Neural crest cell (in vitro differentiated cells): ENCODE measurements around the gene KCNIP1. TPM values are rescaled to one million over a fixed set of nuclear protein-coding genes. Genes with fewer than 3 reads are reported as not detected.

Experiments
- DNase-seq: peaks from one replicate; pipeline ENCODE4 v3.0.0; 2021; ENCODE audit warnings: low read depth, mixed read lengths, low spot score
- H3K27ac Mint-ChIP-seq: one replicate; pipeline ENCODE4 v1.8.0; 2021; ENCODE audit warnings: mild to moderate bottlenecking, mixed read lengths; ENCODE audit not compliant: unreplicated experiment
- H3K27me3 Mint-ChIP-seq: 2 replicates; pipeline ENCODE4 v1.8.0; 2021; ENCODE audit warnings: low read depth, mild to moderate bottlenecking, mixed read lengths
- H3K36me3 Mint-ChIP-seq: 2 replicates; pipeline ENCODE4 v1.8.0; 2021; ENCODE audit warnings: low read depth, mild to moderate bottlenecking, mixed read lengths
- H3K4me1 Mint-ChIP-seq: 2 replicates; pipeline ENCODE4 v1.8.0; 2021; ENCODE audit warnings: mixed read lengths
- H3K4me3 Mint-ChIP-seq: one replicate; pipeline ENCODE4 v1.8.0; 2021; ENCODE audit warnings: mild to moderate bottlenecking, mixed read lengths
- H3K9me3 Mint-ChIP-seq: 2 replicates; pipeline ENCODE4 v1.8.0; 2021; ENCODE audit warnings: mixed read lengths
- total RNA-seq: library from RNA; stranded (reverse); gene quantifications from 2 replicates; pipeline ENCODE4 v1.2.1, GENCODE V29; 2021
- TF ChIP-seq, protein P1 (sequence below): fragments of 200-600 bp; sonication (generic); conservative IDR thresholded peaks from 2 replicates; pipeline ENCODE4 v1.5.0; 2021; ENCODE audit warnings: antibody characterized with exemption, mild to moderate bottlenecking

KCNIP1 gene
- total RNA-seq, 1 donor from 2014 or later, result 0.96 TPM

DNA sequence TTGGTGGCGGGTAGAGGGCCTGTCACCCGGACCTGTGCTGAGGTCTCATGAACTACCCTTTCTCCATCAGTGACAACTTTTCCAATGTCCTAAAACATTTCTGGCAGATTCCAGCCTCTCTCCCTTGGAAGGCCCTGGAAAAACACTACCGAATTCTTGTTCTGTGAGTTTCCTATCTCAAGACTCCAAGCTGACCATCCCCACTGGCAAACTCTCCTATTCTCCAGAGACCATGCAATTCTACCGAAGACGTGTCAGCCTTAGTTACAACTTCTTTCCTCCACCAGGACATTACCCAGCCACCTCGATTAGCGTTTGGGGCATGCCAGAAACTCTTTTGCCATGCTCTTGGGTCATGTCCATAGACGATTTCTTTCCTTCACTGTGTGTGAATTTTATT is 252.9 kb downstream of the KCNIP1 start:
- TF ChIP-seq, protein P1, sequence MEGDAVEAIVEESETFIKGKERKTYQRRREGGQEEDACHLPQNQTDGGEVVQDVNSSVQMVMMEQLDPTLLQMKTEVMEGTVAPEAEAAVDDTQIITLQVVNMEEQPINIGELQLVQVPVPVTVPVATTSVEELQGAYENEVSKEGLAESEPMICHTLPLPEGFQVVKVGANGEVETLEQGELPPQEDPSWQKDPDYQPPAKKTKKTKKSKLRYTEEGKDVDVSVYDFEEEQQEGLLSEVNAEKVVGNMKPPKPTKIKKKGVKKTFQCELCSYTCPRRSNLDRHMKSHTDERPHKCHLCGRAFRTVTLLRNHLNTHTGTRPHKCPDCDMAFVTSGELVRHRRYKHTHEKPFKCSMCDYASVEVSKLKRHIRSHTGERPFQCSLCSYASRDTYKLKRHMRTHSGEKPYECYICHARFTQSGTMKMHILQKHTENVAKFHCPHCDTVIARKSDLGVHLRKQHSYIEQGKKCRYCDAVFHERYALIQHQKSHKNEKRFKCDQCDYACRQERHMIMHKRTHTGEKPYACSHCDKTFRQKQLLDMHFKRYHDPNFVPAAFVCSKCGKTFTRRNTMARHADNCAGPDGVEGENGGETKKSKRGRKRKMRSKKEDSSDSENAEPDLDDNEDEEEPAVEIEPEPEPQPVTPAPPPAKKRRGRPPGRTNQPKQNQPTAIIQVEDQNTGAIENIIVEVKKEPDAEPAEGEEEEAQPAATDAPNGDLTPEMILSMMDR, result no peak
- Mint-ChIP-seq H3K27ac (no peak overlapping the region), H3K9me3 (no peaks in the 10 kb centered on the region), H3K36me3 (no peaks in the 10 kb centered on the region), H3K4me3 (no peak overlapping the region), H3K4me1 (peaks cover 5% of the 10 kb centered on the region), H3K27me3 (peaks cover 6% of the 10 kb centered on the region)
- DNase-seq, result no peak

DNA sequence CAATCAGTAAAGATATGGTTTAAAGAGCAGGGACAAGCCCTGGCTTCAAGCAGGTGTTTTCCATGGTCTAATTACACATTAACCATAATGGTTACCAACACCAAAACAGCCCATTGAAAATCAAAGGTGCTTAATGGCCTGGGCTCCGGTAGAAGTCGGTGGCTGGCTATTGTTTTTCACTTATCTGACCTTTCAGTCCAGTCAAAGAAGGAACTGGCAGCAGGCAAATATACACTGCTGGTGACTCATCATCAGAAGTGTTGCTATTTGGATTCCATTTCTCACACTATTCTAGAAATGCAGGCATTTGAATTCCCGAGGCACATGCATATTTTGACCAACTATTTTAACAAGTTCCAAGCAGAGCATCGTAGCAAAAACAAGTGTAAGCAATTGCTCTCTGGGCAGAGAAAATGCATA is 253.4 kb downstream of the KCNIP1 start:
- no peak overlapping the region for H3K4me3 Mint-ChIP-seq
- H3K36me3 Mint-ChIP-seq, result no peaks in the 10 kb centered on the region
- H3K9me3 Mint-ChIP-seq, result no peaks in the 10 kb centered on the region
- peaks cover 5% of the 10 kb centered on the region for H3K4me1 Mint-ChIP-seq
- TF ChIP-seq, protein P1, result no peak
- no peak for DNase-seq
- no peak overlapping the region for H3K27ac Mint-ChIP-seq
- H3K27me3 Mint-ChIP-seq, result peaks cover 9% of the 10 kb centered on the region

DNA sequence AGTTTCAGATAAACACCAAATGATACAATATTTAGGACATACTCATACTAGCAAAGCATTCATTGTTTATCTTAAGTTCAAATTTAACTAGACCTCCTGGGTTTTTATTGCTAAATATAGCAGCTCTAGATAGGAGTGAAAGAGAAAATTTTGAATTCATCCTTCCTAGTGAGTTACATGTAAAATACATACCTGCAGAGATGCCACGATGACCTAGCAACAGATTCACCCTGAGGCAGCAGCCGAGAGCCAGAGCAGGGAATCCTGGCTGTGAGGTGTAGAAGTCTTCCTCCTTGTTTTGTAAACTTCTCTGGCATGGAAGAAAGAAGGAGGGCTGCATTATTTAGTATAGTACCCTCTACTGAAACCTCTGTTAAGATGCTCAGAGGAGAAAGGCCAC is 253.8 kb downstream of the KCNIP1 start:
- Mint-ChIP-seq H3K4me3 (no peak overlapping the region), H3K27ac (no peak overlapping the region), H3K9me3 (no peaks in the 10 kb centered on the region), H3K36me3 (no peaks in the 10 kb centered on the region), H3K27me3 (peaks cover 8% of the 10 kb centered on the region), H3K4me1 (peaks cover 3% of the 10 kb centered on the region)
- TF ChIP-seq, protein P1, result no peak
- DNase-seq, result no peak

DNA sequence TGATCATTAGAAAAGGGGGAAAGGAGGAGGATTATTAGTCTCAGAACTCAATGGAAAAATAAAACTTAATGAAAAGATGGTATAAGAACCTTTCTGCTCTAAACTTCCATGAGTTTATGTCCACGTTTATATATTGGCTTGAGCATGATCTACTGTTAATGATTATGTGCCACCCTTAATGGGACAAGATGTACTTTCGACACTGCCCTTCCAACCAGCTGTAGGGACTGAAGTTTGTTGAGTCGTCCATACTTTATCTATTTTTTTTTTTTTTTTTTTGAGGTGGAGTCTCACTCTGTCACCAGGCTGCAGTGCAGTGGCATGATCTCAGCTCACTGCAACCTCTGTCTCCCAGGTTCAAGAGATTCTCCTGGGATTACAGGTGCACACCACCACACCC is 254.7 kb downstream of the KCNIP1 start:
- no peaks in the 10 kb centered on the region for H3K36me3 Mint-ChIP-seq
- no peaks in the 10 kb centered on the region for H3K4me1 Mint-ChIP-seq
- H3K27me3 Mint-ChIP-seq, result peaks cover 7% of the 10 kb centered on the region
- H3K4me3 Mint-ChIP-seq, result no peak overlapping the region
- no peaks in the 10 kb centered on the region for H3K9me3 Mint-ChIP-seq
- no peak for DNase-seq
- no peak overlapping the region for H3K27ac Mint-ChIP-seq
- TF ChIP-seq, protein P1, result no peak

DNA sequence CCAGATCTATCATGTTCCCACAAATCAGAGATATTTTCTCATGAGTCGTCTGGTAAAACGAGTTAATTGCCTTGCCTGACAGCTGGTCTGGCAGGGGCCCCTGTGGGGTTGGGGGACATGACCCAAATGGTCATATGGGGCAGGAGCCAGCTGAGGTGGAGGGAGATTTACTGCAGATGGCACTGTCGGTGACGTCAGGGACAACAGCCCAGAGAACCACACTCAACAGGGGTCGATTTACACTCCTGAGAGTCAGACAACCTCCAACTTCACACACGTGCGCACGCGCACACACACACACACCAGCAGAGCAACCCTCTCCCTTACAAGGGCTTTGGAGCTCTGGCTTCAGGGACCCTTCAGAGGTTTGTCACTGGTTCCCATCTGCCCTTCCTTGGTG is 256.3 kb downstream of the KCNIP1 start:
- Mint-ChIP-seq H3K9me3 (no peaks in the 10 kb centered on the region), H3K4me1 (no peaks in the 10 kb centered on the region), H3K27ac (no peak overlapping the region), H3K36me3 (no peaks in the 10 kb centered on the region), H3K4me3 (no peak overlapping the region), H3K27me3 (peaks cover 7% of the 10 kb centered on the region)
- TF ChIP-seq, protein P1, result no peak
- DNase-seq, result no peak
